Uterus (tissue), 4 donors: ENCODE data around the gene ATP5PD. TPM values are rescaled to one million over a fixed set of nuclear protein-coding genes. Genes with fewer than 3 reads are reported as not detected.
"Not testable (repeated sequence)": the region's sequence is repeated elsewhere in the genome, so short reads cannot be mapped to it uniquely, and the experiment has no call there.

Source experiments
- DNase-seq, 2 donors: peaks; one replicate each; pipeline ENCODE4 v3.0.0-alpha.2; 2019 to 2020
- H3K27ac ChIP-seq, 2 donors: fragments of 200-600 bp; sonication (generic); 1 replicate in 1 of 2; 2 replicates in 1 of 2; pipeline ENCODE4 v1.5.1; 2016 to 2018
- H3K27me3 ChIP-seq, 2 donors: fragments of 200-600 bp; sonication (generic); one replicate each; pipeline ENCODE4 v1.5.1; 2018 to 2019; ENCODE audit warnings: control low read depth in 1 of 2
- H3K36me3 ChIP-seq, 2 donors: fragments of 200-600 bp; sonication (generic); one replicate each; pipeline ENCODE4 v1.5.1; 2019; ENCODE audit warnings: control low read depth in 1 of 2
- H3K4me1 ChIP-seq, 2 donors: fragments of 200-600 bp; sonication (generic); one replicate each; pipeline ENCODE4 v1.5.1; 2018 to 2019; ENCODE audit warnings: control low read depth in 1 of 2
- H3K4me3 ChIP-seq, 2 donors: fragments of 200-600 bp; sonication (generic); 1 replicate in 1 of 2; 2 replicates in 1 of 2; pipeline ENCODE4 v1.5.1; 2018 to 2019; ENCODE audit warnings: mild to moderate bottlenecking in 1 of 2
- H3K9me3 ChIP-seq, 2 donors: fragments of 200-600 bp; sonication (generic); one replicate each; pipeline ENCODE4 v1.5.1; 2019; ENCODE audit warnings: control low read depth in 1 of 2
- POLR2A ChIP-seq, 2 donors: fragments of 450-650 bp; IDR thresholded peaks; one replicate each; pipeline ENCODE4 v1.6.1; 2016; ENCODE audit warnings: antibody characterized with exemption in 2 of 2, mild to moderate bottlenecking in 1 of 2, moderate library complexity in 1 of 2
- intact Hi-C: fragments of 100-400 bp; cut with DNase I; formaldehyde crosslinking; loops from one replicate; pipeline ENCODE4 v1.15.1; 2023; ENCODE audit warnings: low total_unique reads
- total RNA-seq, 4 donors: library from RNA; depleted of rRNA in 3 of 4; stranded (reverse); fragments of >200 nt in 3 of 4; gene quantifications; one replicate each; pipeline versions ENCODE4 v1.1.0 to v1.2.4, GENCODE V29; 2014 to 2023
- TF ChIP-seq, protein P1 (sequence below), 4 experiments: fragments of 200-600 bp in 2 of 4; fragments of 450-650 bp in 2 of 4; sonication (generic) in 2 of 4; IDR thresholded peaks; one replicate each; pipeline ENCODE4 v1.5.1; 2016 to 2019; ENCODE audit warnings: antibody characterized with exemption in 4 of 4, mild to moderate bottlenecking in 2 of 4, moderate library complexity in 1 of 4
- donor health status: DM: yes; HTN: yes; CAD: no.

ATP5PD gene
- total RNA-seq, 4 donors from 2014 or later = 117 to 282 (median 168) TPM

DNA sequence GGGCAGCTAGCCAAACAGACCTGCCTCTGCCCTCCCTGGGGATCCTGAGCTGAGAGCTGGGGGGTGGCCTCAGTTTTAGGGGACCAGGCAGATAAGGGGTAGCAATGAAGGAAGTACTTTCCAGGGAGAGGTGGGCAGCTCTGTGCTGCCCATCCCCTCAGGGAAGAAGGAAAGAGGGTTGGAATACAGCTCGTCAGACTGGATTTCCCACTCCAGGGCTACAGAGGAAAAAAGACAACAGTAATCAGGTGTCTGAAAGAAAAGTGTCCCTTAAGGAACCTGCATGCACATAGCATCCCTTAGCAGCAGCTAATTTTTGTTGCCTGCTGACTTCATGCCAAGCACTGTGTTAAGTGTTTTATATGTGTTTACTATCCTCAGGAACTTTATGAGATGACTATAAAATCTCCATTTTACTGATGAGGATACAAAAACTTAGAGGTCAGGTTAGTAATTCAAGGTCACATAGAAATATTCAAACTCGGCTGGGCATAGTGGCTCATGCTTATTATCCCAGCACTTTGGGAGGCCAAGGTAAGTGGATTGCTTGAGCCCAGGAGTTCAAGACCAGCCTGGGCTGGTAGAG, 37.5 kb downstream of the ATP5PD start:
- no peaks in the 10 kb centered on the region for H3K27me3 ChIP-seq
- no peak overlapping the region for H3K4me3 ChIP-seq
- no peaks in the 10 kb centered on the region for H3K9me3 ChIP-seq
- DNase-seq = no peak
- TF ChIP-seq POLR2A (IDR thresholded peaks at IDR 0.05) = no peak
- TF ChIP-seq, protein P1, sequence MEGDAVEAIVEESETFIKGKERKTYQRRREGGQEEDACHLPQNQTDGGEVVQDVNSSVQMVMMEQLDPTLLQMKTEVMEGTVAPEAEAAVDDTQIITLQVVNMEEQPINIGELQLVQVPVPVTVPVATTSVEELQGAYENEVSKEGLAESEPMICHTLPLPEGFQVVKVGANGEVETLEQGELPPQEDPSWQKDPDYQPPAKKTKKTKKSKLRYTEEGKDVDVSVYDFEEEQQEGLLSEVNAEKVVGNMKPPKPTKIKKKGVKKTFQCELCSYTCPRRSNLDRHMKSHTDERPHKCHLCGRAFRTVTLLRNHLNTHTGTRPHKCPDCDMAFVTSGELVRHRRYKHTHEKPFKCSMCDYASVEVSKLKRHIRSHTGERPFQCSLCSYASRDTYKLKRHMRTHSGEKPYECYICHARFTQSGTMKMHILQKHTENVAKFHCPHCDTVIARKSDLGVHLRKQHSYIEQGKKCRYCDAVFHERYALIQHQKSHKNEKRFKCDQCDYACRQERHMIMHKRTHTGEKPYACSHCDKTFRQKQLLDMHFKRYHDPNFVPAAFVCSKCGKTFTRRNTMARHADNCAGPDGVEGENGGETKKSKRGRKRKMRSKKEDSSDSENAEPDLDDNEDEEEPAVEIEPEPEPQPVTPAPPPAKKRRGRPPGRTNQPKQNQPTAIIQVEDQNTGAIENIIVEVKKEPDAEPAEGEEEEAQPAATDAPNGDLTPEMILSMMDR (IDR thresholded peaks at IDR 0.05) = no peak
- H3K36me3 ChIP-seq = no peaks in the 10 kb centered on the region
- intact Hi-C loops = no loop called here
- H3K27ac ChIP-seq = peak overlapping the region in 1 of 2 donors; percentile 26
- H3K4me1 ChIP-seq = peaks cover 0 to 11% of the 10 kb centered on the region in 2 donors

DNA sequence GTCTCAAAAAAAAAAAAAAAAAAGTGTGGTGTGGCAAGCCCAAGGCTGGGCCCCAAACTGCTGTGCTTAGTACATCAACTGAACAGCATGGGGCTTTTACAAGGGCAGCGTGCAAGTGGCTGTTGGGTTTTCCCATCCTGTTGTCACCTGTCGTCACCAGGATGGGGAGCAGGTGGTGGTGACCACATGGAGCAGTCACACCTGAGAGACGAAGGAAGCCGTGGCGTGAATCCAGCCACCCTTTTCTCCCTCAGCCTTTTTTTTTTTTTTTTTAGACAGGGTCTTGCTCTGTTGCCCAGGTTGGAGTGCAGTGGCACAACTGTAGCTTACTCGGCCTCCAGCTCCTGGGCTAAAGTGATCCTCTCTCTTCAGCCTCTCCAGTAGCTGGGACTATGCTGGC, 38.4 kb downstream of the ATP5PD start:
- Histone ChIP-seq H3K4me1 (peaks cover 0 to 11% of the 10 kb centered on the region in 2 donors), H3K27ac (no peak overlapping the region), H3K27me3 (no peaks in the 10 kb centered on the region), H3K4me3 (no peak overlapping the region), H3K36me3 (no peaks in the 10 kb centered on the region), H3K9me3 (no peaks in the 10 kb centered on the region)
- TF ChIP-seq POLR2A (IDR thresholded peaks at IDR 0.05) = no peak
- TF ChIP-seq, protein P1 (IDR thresholded peaks at IDR 0.05) = no peak
- intact Hi-C loops = no loop called here
- no peak for DNase-seq

DNA sequence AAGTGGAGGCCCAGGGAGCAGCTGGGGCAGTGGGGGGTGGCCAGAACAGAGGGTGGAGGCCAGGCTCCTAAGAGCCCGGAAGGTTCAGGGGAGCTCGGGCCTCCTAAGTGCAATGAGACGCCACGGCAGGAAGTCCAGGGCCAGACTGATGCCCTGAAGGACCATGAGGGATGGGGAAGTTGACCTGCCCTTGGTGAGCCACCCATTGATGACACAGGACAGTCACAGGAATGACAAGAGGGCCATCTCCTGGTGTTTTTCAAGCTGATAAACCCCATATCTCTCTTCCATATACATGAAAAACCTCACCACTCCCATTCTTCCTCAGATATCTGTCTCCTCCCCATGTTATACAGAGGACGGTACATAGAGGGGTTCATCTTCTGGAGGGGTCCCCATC, 40.1 kb downstream of the ATP5PD start:
- DNase-seq = no peak
- Histone ChIP-seq H3K4me1 (peaks cover 0 to 10% of the 10 kb centered on the region in 2 donors), H3K36me3 (no peaks in the 10 kb centered on the region), H3K9me3 (no peaks in the 10 kb centered on the region), H3K27me3 (no peaks in the 10 kb centered on the region), H3K4me3 (no peak overlapping the region), H3K27ac (no peak overlapping the region)
- TF ChIP-seq, protein P1 (IDR thresholded peaks at IDR 0.05) = no peak
- TF ChIP-seq POLR2A (IDR thresholded peaks at IDR 0.05) = no peak
- intact Hi-C loops = no loop called here

DNA sequence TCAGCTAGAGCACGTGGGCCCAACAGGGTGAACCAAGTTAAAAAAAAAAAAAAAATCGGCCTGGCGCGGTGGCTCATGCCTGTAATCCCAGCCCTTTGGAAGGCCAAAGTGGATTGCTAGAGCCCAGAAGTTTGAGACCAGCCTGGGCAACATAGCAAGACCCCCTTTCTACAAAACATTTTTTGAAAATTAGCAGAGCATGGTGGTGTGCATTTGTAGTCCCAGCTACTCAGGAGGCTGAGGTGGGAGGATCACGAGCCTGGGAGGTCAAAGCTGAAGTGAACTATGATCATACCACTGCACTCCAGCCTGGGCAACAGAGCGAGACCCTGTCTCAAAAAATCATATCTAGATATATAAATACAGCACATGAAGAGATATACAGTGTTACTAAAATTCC, 40.7 kb downstream of the ATP5PD start:
- H3K27ac ChIP-seq, DNase-seq, H3K9me3 ChIP-seq, H3K4me3 ChIP-seq, H3K36me3 ChIP-seq, H3K27me3 ChIP-seq, intact Hi-C loops, H3K4me1 ChIP-seq: not testable (repeated sequence)

DNA sequence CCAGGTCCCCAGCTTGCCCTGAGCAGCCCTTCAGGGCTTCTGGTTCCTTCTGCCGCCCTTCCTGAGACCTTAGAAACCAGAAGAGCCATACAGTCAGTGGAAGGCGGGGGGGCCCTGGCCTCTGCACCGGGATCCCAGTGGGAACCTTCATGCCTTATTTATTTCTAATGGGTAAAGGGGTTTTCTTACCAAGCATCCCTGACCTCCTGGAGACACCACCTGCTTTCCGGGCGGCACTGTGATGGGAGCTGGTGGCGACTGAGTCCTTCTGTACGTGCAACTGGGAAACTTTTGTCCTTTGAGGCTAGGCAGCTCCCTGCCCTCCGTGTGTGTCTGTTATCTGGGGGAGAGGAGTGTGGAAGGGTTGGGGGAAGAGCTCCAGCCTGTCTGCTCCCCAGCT, 41.5 kb downstream of the ATP5PD start:
- Histone ChIP-seq H3K9me3 (no peaks in the 10 kb centered on the region), H3K36me3 (no peaks in the 10 kb centered on the region), H3K4me3 (no peak overlapping the region), H3K27ac (no peak overlapping the region), H3K4me1 (no peaks in the 10 kb centered on the region), H3K27me3 (no peaks in the 10 kb centered on the region)
- TF ChIP-seq, protein P1 (IDR thresholded peaks at IDR 0.05) = no peak
- no peak for TF ChIP-seq POLR2A (IDR thresholded peaks at IDR 0.05)
- intact Hi-C loops = no loop called here
- DNase-seq = no peak

DNA sequence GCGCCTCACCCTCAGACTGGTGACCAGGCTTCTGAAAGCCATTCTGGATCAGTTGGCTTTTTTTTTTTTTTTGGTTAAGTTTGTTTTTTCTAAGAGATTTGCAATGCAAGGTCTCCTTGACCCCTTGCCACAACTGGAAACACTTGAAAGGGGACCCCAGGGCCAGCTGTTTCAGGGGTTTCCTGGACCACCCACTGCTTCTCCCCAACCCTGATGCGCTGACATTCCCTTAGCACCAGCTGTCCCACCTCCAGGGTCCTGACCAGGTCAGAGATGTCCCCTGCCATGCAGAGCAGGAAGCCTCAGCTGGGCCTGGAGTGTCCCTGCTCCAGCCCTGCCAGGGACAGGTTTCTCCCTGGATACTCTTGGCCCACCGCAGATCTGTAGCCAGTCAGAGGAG, 42.4 kb downstream of the ATP5PD start:
- TF ChIP-seq, protein P1 (IDR thresholded peaks at IDR 0.05) = no peak
- TF ChIP-seq POLR2A (IDR thresholded peaks at IDR 0.05) = no peak
- Histone ChIP-seq H3K9me3 (no peaks in the 10 kb centered on the region), H3K4me3 (no peak overlapping the region), H3K27me3 (no peaks in the 10 kb centered on the region), H3K27ac (no peak overlapping the region), H3K36me3 (no peaks in the 10 kb centered on the region), H3K4me1 (no peaks in the 10 kb centered on the region)
- DNase-seq = no peak
- intact Hi-C loops = no loop called here
